Transverse colon (tissue), 4 donors: ENCODE data around the gene HDX. TPM values are rescaled to one million over a fixed set of nuclear protein-coding genes. Genes with fewer than 3 reads are reported as not detected.

Experiments
- DNase-seq: peaks from one replicate; pipeline ENCODE4 v3.0.0-alpha.2; 2019
- H3K27ac ChIP-seq, 4 donors: fragments of 200-600 bp; sonication (generic); 2 replicates each; pipeline ENCODE4 v1.5.1; 2016 to 2018; ENCODE audit warnings: inconsistent platforms in 4 of 4
- H3K27me3 ChIP-seq: fragments of 200-600 bp; sonication (generic); 2 replicates; pipeline ENCODE4 v1.5.1; 2017; ENCODE audit warnings: inconsistent platforms
- H3K36me3 ChIP-seq, 4 donors: fragments of 200-600 bp; sonication (generic); 2 replicates each; pipeline ENCODE4 v1.5.1; 2017 to 2019; ENCODE audit warnings: inconsistent platforms in 4 of 4
- H3K4me1 ChIP-seq, 4 donors: fragments of 200-600 bp; sonication (generic); 2 replicates each; pipeline ENCODE4 v1.5.1; 2017 to 2020; ENCODE audit warnings: inconsistent platforms in 4 of 4
- H3K4me3 ChIP-seq, 4 donors: fragments of 200-600 bp; sonication (generic); 1 replicate in 1 of 4; 2 replicates in 3 of 4; pipeline versions ENCODE4 v1.5.1 to v1.6.1; 2017 to 2019; ENCODE audit warnings: inconsistent platforms in 4 of 4
- H3K9me3 ChIP-seq, 2 donors: fragments of 200-600 bp; sonication (generic); 2 replicates each; pipeline ENCODE4 v1.5.1; 2017 to 2019; ENCODE audit warnings: inconsistent platforms in 2 of 2
- CTCF ChIP-seq, 5 experiments: fragments of 200-600 bp in 3 of 5; fragments of 450-650 bp in 2 of 5; sonication (generic) in 3 of 5; IDR thresholded peaks; 1 replicate in 2 of 5; 2 replicates in 3 of 5; pipeline ENCODE4 v1.5.1; 2016 to 2017; ENCODE audit warnings: antibody characterized with exemption in 5 of 5, inconsistent platforms in 3 of 5, mild to moderate bottlenecking in 2 of 5, moderate library complexity in 1 of 5
- EP300 ChIP-seq: sonication (generic); formaldehyde crosslinking; IDR thresholded peaks from one replicate; pipeline ENCODE4 v1.6.1; 2017; ENCODE audit warnings: antibody characterized with exemption, low read depth
- POLR2A ChIP-seq: fragments of 450-650 bp; IDR thresholded peaks from one replicate; pipeline ENCODE4 v1.6.1; 2016; ENCODE audit warnings: antibody characterized with exemption, mild to moderate bottlenecking, moderate library complexity
- POLR2AphosphoS5 ChIP-seq, 3 donors: sonication (generic); formaldehyde crosslinking; IDR thresholded peaks; one replicate each; pipeline ENCODE4 v1.6.1; 2016; ENCODE audit warnings: antibody characterized with exemption in 3 of 3
- WGBS, 2 donors: methylation state at CpG; one replicate each; pipeline ENCODE4 v1.1.5; 2018; ENCODE audit warnings: low coverage in 1 of 2; 5-methylcytosine and 5-hydroxymethylcytosine counted together
- in situ Hi-C, 4 donors: fragments of 200-750 bp; cut with MboI; loops; one replicate each; pipeline versions ENCODE4 v1.15.0 to v1.15.1; 2017; ENCODE audit warnings: low sequenced_read_pairs in 3 of 4, low pct_ligation_motif_present in 1 of 4, low pct_unique_long_range_greater_than_20kb in 1 of 4
- intact Hi-C: fragments of 100-400 bp; cut with DNase I; formaldehyde crosslinking; loops from one replicate; pipeline ENCODE4 v1.15.1; 2023; ENCODE audit warnings: low total_unique reads
- total RNA-seq, 4 donors: library from RNA; depleted of rRNA; stranded (reverse); fragments of >200 nt; gene quantifications; one replicate each; pipeline ENCODE4 v1.1.0, GENCODE V29; 2016

Gene HDX
- total RNA-seq, 4 donors from 2014 or later: 0.37 to 3.8 (median 2.5) TPM; not detected in 1

GRCh38 chrX:84339507-84340364 lies 162.5 kb downstream of the HDX start:
- Histone ChIP-seq H3K9me3 (no peaks in the 10 kb centered on the region), H3K27me3 (no peaks in the 10 kb centered on the region), H3K36me3 (no peaks in the 10 kb centered on the region), H3K4me1 (no peaks in the 10 kb centered on the region), H3K4me3 (no peak overlapping the region), H3K27ac (no peak overlapping the region)
- DNase-seq: no peak
- intact Hi-C loops (no loop called here), in situ Hi-C loops (no loop called here)
- WGBS, 2 donors: 17% methylated on average over 4 of the region's 4 CpGs
- TF ChIP-seq POLR2A: no peak
- no peak for TF ChIP-seq EP300
- peak in 4 of 5 experiments; percentile 30 to 62 (median 44) for TF ChIP-seq CTCF (IDR thresholded peaks at IDR 0.05)

GRCh38 chrX:84336646-84337045 lies 165.6 kb downstream of the HDX start:
- Histone ChIP-seq H3K27me3 (no peaks in the 10 kb centered on the region), H3K27ac (no peak overlapping the region), H3K4me3 (no peak overlapping the region), H3K4me1 (no peaks in the 10 kb centered on the region), H3K9me3 (no peaks in the 10 kb centered on the region), H3K36me3 (no peaks in the 10 kb centered on the region)
- 66 to 100% methylated on average over 2 to 3 of the region's 3 CpGs for WGBS, 2 donors
- no peak for TF ChIP-seq EP300
- no peak for TF ChIP-seq CTCF (IDR thresholded peaks at IDR 0.05)
- no peak for TF ChIP-seq POLR2A
- TF ChIP-seq POLR2AphosphoS5 (IDR thresholded peaks at IDR 0.05): no peak
- intact Hi-C loops: no loop called here
- no peak for DNase-seq
- in situ Hi-C loops: no loop called here

GRCh38 chrX:84335121-84335520 lies 167.1 kb downstream of the HDX start:
- H3K9me3 ChIP-seq: no peaks in the 10 kb centered on the region
- H3K4me3 ChIP-seq: no peak overlapping the region
- WGBS, 2 donors: 72 to 100% methylated on average over 1 of the region's 1 CpG
- intact Hi-C loops (no loop called here), in situ Hi-C loops (no loop called here)
- H3K27me3 ChIP-seq: no peaks in the 10 kb centered on the region
- TF ChIP-seq POLR2A (no peak), POLR2AphosphoS5 (IDR thresholded peaks at IDR 0.05) (no peak), CTCF (IDR thresholded peaks at IDR 0.05) (no peak), EP300 (no peak)
- no peak overlapping the region for H3K27ac ChIP-seq
- no peak for DNase-seq
- H3K36me3 ChIP-seq: no peaks in the 10 kb centered on the region
- no peaks in the 10 kb centered on the region for H3K4me1 ChIP-seq

GRCh38 chrX:84322083-84322827 lies 180.0 kb downstream of the HDX start:
- in situ Hi-C loops (no loop called here), intact Hi-C loops (no loop called here)
- Histone ChIP-seq H3K27me3 (no peaks in the 10 kb centered on the region), H3K4me1 (no peaks in the 10 kb centered on the region), H3K4me3 (no peak overlapping the region), H3K9me3 (no peaks in the 10 kb centered on the region), H3K36me3 (no peaks in the 10 kb centered on the region), H3K27ac (no peak overlapping the region)
- TF ChIP-seq EP300: no peak
- no peak for TF ChIP-seq POLR2A
- no peak for TF ChIP-seq POLR2AphosphoS5 (IDR thresholded peaks at IDR 0.05)
- TF ChIP-seq CTCF (IDR thresholded peaks at IDR 0.05): no peak
- 70 to 83% methylated on average over 1 to 2 of the region's 2 CpGs for WGBS, 2 donors
- DNase-seq: no peak
